Adrenal gland (tissue), 12 donors: ENCODE data around the gene DLG4. TPM values are rescaled to one million over a fixed set of nuclear protein-coding genes. Genes with fewer than 3 reads are reported as not detected.
"Not testable (repeated sequence)": the region's sequence is repeated elsewhere in the genome, so short reads cannot be mapped to it uniquely, and the experiment has no call there.

Experiments used
- DNase-seq, 7 donors: peaks; one replicate each; pipeline ENCODE4 v3.0.0-alpha.2; 2019 to 2020
- H3K27ac ChIP-seq, 5 donors: fragments of 200-600 bp; sonication (generic) in 4 of 5; 1 replicate in 3 of 5; 2 replicates in 2 of 5; pipeline versions ENCODE4 v1.5.1 to v1.8.0; 2016 to 2020; ENCODE audit warnings: mild to moderate bottlenecking in 1 of 5
- H3K27me3 ChIP-seq: fragments of 200-600 bp; 2 replicates; pipeline ENCODE4 v1.8.0; 2021
- H3K36me3 ChIP-seq, 2 donors: fragments of 200-600 bp; replicated peaks in 1 of 2; 1 replicate in 1 of 2; 2 replicates in 1 of 2; pipeline versions ENCODE4 v1.5.1 to v1.8.0; 2018 to 2022
- H3K4me1 ChIP-seq, 2 donors: fragments of 200-600 bp; replicated peaks in 1 of 2; 1 replicate in 1 of 2; 2 replicates in 1 of 2; pipeline versions ENCODE4 v1.5.1 to v1.8.0; 2018 to 2021
- H3K4me3 ChIP-seq, 4 donors: fragments of 200-600 bp; sonication (generic) in 3 of 4; one replicate each; pipeline ENCODE4 v1.5.1; 2016 to 2018
- H3K9me3 ChIP-seq, 3 donors: fragments of 200-600 bp; sonication (generic) in 1 of 3; replicated peaks in 1 of 3; 1 replicate in 2 of 3; 2 replicates in 1 of 3; pipeline versions ENCODE4 v1.5.1 to v1.8.0; 2016 to 2021
- CTCF ChIP-seq, 6 experiments: fragments of 450-650 bp in 4 of 6; fragments of 200-600 bp in 2 of 6; sonication (generic) in 1 of 6; IDR thresholded peaks; 1 replicate in 5 of 6; 2 replicates in 1 of 6; pipeline versions ENCODE4 v1.5.1 to v1.8.0; 2016 to 2021; ENCODE audit warnings: antibody characterized with exemption in 6 of 6, mild to moderate bottlenecking in 2 of 6, moderate library complexity in 1 of 6
- POLR2A ChIP-seq, 2 donors: fragments of 450-650 bp; IDR thresholded peaks; one replicate each; pipeline ENCODE4 v1.6.1; 2017; ENCODE audit warnings: antibody characterized with exemption in 2 of 2, mild to moderate bottlenecking in 2 of 2, moderate library complexity in 1 of 2
- WGBS, 4 donors: extraction: QIAGEN DNeasy Blood & Tissue Kit in 2 of 4; methylation state at CpG; one replicate each; pipeline versions ENCODE4 v1.1.5 to v1.1.7; 2013 to 2017; 5-methylcytosine and 5-hydroxymethylcytosine counted together
- intact Hi-C, 2 donors: fragments of 100-400 bp; cut with DNase I; formaldehyde crosslinking; loops; one replicate each; pipeline versions ENCODE4 v1.14.1 to v1.15.0; 2022 to 2023
- polyA plus RNA-seq, 3 donors: library from polyadenylated mRNA; stranded (reverse); fragments of 200-250 nt in 2 of 3; fragments of 350-450 nt in 1 of 3; fragmentation: Illumina TruSeq in 1 of 3; extraction: RNeasy Lipid Tissue Mini Kit (QIAGEN cat#74804) in 1 of 3; gene quantifications; one replicate each; pipeline ENCODE4 v1.2.3, GENCODE V29; 2013 to 2014
- total RNA-seq, 9 donors: library from RNA; depleted of rRNA in 4 of 9; stranded (reverse); fragments of >200 nt in 4 of 9; fragments of 120-200 nt in 1 of 9; fragmentation: NEBNext Ultra II Directional in 1 of 9; extraction: Animal tissue kit (Norgen Biotek cat#: 25700) in 1 of 9; gene quantifications; one replicate each; pipeline versions ENCODE4 v1.1.0 to v1.2.4, GENCODE V29; 2013 to 2023
- donor health status: healthy with polysubstance abuse.
- donor health status: Bipolar disorder and iron deficiency.
- donor health status: DM: yes; HTN: yes; CAD: no.
- donor health status: DM: no; HTN: no; CAD: no.
- donor health status: DM: no; HTN: no; CAD: no.
- donor health status: DM: yes; HTN: yes; CAD: no.

The DLG4 gene
- total and polyA plus RNA-seq, 12 donors = 14.1 to 172 (median 30.5) TPM

GRCh38 chr17:7173687-7174602, 45.7 kb downstream of the DLG4 start:
- intact Hi-C loops = no loop called here
- Histone ChIP-seq H3K4me3 (no peak overlapping the region), H3K36me3 (no peaks in the 10 kb centered on the region), H3K27ac (no peak overlapping the region), H3K4me1 (peaks cover 6 to 14% of the 10 kb centered on the region in 2 donors), H3K9me3 (no peaks in the 10 kb centered on the region), H3K27me3 (peaks cover 10% of the 10 kb centered on the region)
- WGBS, 4 donors = 59 to 79% (median 65%) methylated on average over 57 to 69 of the region's 69 CpGs
- peak in 5 of 7 donors; percentile 43 to 73 (median 62) for DNase-seq
- TF ChIP-seq CTCF (IDR thresholded peaks at IDR 0.05) (peak in 1 of 6 experiments; percentile 4), POLR2A (IDR thresholded peaks at IDR 0.05) (no peak)

GRCh38 chr17:7172522-7173191, 47.0 kb downstream of the DLG4 start:
- H3K27ac ChIP-seq, H3K9me3 ChIP-seq, H3K27me3 ChIP-seq, DNase-seq, H3K36me3 ChIP-seq, H3K4me3 ChIP-seq, H3K4me1 ChIP-seq, intact Hi-C loops: not testable (repeated sequence)
- 91 to 92% (median 92%) methylated on average over 18 of the region's 18 CpGs for WGBS, 4 donors

- 92 to 98% (median 96%) methylated on average over 7 of the region's 7 CpGs for WGBS, 4 donors
- H3K27ac ChIP-seq, H3K27me3 ChIP-seq, H3K4me3 ChIP-seq, H3K36me3 ChIP-seq, H3K9me3 ChIP-seq, H3K4me1 ChIP-seq, intact Hi-C loops, DNase-seq: not testable (repeated sequence)
These were observed 50.1 kb downstream of the DLG4 start for GRCh38 chr17:7169565-7169908.

- 84 to 90% (median 88%) methylated on average over 10 of the region's 10 CpGs for WGBS, 4 donors
- H3K4me1 ChIP-seq, H3K36me3 ChIP-seq, intact Hi-C loops, H3K9me3 ChIP-seq, DNase-seq, H3K4me3 ChIP-seq, H3K27ac ChIP-seq, H3K27me3 ChIP-seq: not testable (repeated sequence)
These were observed 50.6 kb downstream of the DLG4 start for GRCh38 chr17:7168841-7169564.

- Histone ChIP-seq H3K4me3 (no peak overlapping the region), H3K9me3 (no peaks in the 10 kb centered on the region), H3K4me1 (no peaks in the 10 kb centered on the region), H3K27me3 (no peaks in the 10 kb centered on the region), H3K36me3 (no peaks in the 10 kb centered on the region), H3K27ac (no peak overlapping the region)
- TF ChIP-seq CTCF (IDR thresholded peaks at IDR 0.05) (no peak), POLR2A (IDR thresholded peaks at IDR 0.05) (no peak)
- intact Hi-C loops = no loop called here
- WGBS, 4 donors = 50 to 65% (median 62%) methylated on average over 4 of the region's 4 CpGs
- peak in 1 of 7 donors; percentile 24 for DNase-seq
These were observed 51.8 kb downstream of the DLG4 start for GRCh38 chr17:7167832-7168231.
